GM18505 (cell line): ENCODE measurements around the gene PARP3.

Experiments used
- ATAC-seq: cut with Tn5 transposase; IDR thresholded peaks from one replicate; pipeline ENCODE4 v1.9.1; 2021; ENCODE audit not compliant: unreplicated experiment
- POLR2A ChIP-seq: IDR thresholded peaks from 4 replicates; pipeline ENCODE4 v1.6.1; 2011; ENCODE audit warnings: borderline replicate concordance; ENCODE audit not compliant: insufficient read depth, insufficient read length; ENCODE audit errors: extremely low read depth

Gene PARP3

GRCh38 chr3:51937611-51938450, 4.3 kb upstream of the PARP3 start:
- ATAC-seq = no peak

GRCh38 chr3:51938780-51939425, 3.3 kb upstream of the PARP3 start:
- no peak for TF ChIP-seq POLR2A
- no peak for ATAC-seq

More at GRCh38 chr3:51937611-51938450, 4.3 kb upstream of the PARP3 start:
- TF ChIP-seq POLR2A = no peak

- no peak for ATAC-seq
- no peak for TF ChIP-seq POLR2A
These were observed 1.3 kb upstream of the PARP3 start for GRCh38 chr3:51940648-51941462.

- TF ChIP-seq POLR2A = no peak
- no peak for ATAC-seq
These were observed 733 bp upstream of the PARP3 start for GRCh38 chr3:51941463-51941797.

GRCh38 chr3:51942603-51943450, 664 bp downstream of the PARP3 start:
- ATAC-seq = no peak
- TF ChIP-seq POLR2A = peak; percentile 55

GRCh38 chr3:51943451-51944391, 1.6 kb downstream of the PARP3 start:
- ATAC-seq = no peak
- TF ChIP-seq POLR2A = no peak

GRCh38 chr3:51944451-51945021, 2.4 kb downstream of the PARP3 start:
- ATAC-seq = no peak
- no peak for TF ChIP-seq POLR2A

- TF ChIP-seq POLR2A = no peak
- no peak for ATAC-seq
These were observed 3.1 kb downstream of the PARP3 start for GRCh38 chr3:51945031-51945840.

- ATAC-seq = no peak
These were observed 4.0 kb downstream of the PARP3 start for GRCh38 chr3:51945926-51946705.

GRCh38 chr3:51946796-51947195, 4.6 kb downstream of the PARP3 start:
- no peak for TF ChIP-seq POLR2A
- ATAC-seq = no peak

More at GRCh38 chr3:51945926-51946705, 4.0 kb downstream of the PARP3 start:
- no peak for TF ChIP-seq POLR2A
